ENCODE results near the gene NME5.

NME5 gene

DNA sequence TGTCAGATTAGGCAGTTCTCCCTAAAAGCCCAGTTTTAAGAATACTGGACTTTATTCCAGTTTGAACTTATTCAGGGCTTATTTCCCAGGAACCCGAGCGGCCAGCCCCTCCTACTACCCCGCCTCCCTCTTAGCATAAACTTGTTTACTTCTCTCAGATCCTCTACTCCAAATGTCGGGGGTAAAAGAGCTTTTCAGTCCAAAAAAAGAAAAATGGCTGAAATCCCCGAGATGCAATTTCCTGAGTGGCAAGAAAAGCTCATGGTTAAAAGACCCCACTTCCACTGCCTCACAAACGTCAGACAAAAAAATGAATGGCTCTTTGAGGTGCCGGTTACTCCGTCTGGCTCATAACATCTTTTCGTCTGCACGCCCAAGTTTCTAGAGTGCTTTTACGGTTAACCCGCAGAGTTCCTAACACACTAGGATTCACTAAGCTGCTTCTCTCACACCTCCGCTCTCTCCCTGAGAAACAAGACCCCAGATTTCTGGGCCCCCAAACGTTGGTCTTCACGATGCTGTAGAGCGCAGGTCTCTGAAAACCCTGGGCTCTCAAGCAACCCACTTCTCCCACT, 38.8 kb upstream of the NME5 start:
- H2AFZ ChIP-seq: peak overlapping the region; percentile 93
- peaks cover 11% of the 10 kb centered on the region for H3K79me2 ChIP-seq
- H3K4me3 ChIP-seq (ENCODE audit: low read depth, low read length): peak overlapping the region; percentile 80
- peak overlapping the region; percentile 89 for H3K4me2 ChIP-seq (ENCODE audit: low read length)
- H3K4me1 ChIP-seq: no peaks in the 10 kb centered on the region
- no peaks in the 10 kb centered on the region for H3K9me3 ChIP-seq (ENCODE audit: control insufficient read depth, low read length)
- peak overlapping the region; percentile 92 for H3K27ac ChIP-seq
- no peak for TF ChIP-seq CTCF (IDR thresholded peaks at IDR 0.05)
- H3K9ac ChIP-seq: peak overlapping the region; percentile 4
- no peaks in the 10 kb centered on the region for H3K36me3 ChIP-seq (ENCODE audit: control insufficient read depth, insufficient read depth, low read length)
- no peaks in the 10 kb centered on the region for H3K27me3 ChIP-seq (ENCODE audit: control insufficient read depth, insufficient read depth, low read length)

GRCh38 chr5:138170299-138170698, 31.1 kb upstream of the NME5 start:
- Histone ChIP-seq H3K9ac (no peak overlapping the region), H3K79me2 (no peaks in the 10 kb centered on the region), H3K4me2 (ENCODE audit: low read length) (no peak overlapping the region), H3K36me3 (ENCODE audit: control insufficient read depth, insufficient read depth, low read length) (no peaks in the 10 kb centered on the region), H3K27ac (no peak overlapping the region), H3K27me3 (ENCODE audit: control insufficient read depth, insufficient read depth, low read length) (no peaks in the 10 kb centered on the region), H3K9me3 (ENCODE audit: control insufficient read depth, low read length) (no peaks in the 10 kb centered on the region), H3K4me3 (ENCODE audit: low read depth, low read length) (no peak overlapping the region), H2AFZ (no peak overlapping the region), H3K4me1 (no peaks in the 10 kb centered on the region)
- TF ChIP-seq CTCF (IDR thresholded peaks at IDR 0.05): no peak

DNA sequence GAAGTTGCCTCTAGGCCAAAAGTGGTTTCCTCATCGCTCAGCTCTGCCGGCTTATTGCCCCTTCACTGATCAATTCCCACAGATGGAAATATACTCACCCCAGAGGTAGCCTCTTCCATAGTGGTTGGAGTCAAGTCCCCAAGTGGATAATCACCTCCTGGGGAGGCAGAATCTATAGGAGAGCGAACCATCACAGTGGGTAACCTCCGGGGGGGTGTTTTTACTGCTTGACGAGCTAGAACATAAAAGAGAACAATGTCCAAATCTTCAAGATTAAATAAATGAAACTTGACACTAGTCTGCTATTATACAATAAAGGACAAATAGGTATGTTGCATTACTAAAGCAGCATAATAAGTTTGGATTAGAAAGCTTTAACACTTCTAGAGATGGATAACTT, 29.9 kb upstream of the NME5 start:
- Histone ChIP-seq H3K27ac (no peak overlapping the region), H3K4me1 (no peaks in the 10 kb centered on the region), H3K4me3 (ENCODE audit: low read depth, low read length) (no peak overlapping the region), H3K79me2 (no peaks in the 10 kb centered on the region), H3K9me3 (ENCODE audit: control insufficient read depth, low read length) (no peaks in the 10 kb centered on the region), H3K4me2 (ENCODE audit: low read length) (no peak overlapping the region), H3K36me3 (ENCODE audit: control insufficient read depth, insufficient read depth, low read length) (no peaks in the 10 kb centered on the region), H2AFZ (no peak overlapping the region), H3K27me3 (ENCODE audit: control insufficient read depth, insufficient read depth, low read length) (no peaks in the 10 kb centered on the region), H3K9ac (no peak overlapping the region)
- TF ChIP-seq CTCF (IDR thresholded peaks at IDR 0.05): no peak

GRCh38 chr5:138163721-138164120, 24.5 kb upstream of the NME5 start:
- Histone ChIP-seq H3K4me2 (ENCODE audit: low read length) (no peak overlapping the region), H3K79me2 (no peaks in the 10 kb centered on the region), H3K4me3 (ENCODE audit: low read depth, low read length) (no peak overlapping the region), H3K9me3 (ENCODE audit: control insufficient read depth, low read length) (no peaks in the 10 kb centered on the region), H2AFZ (no peak overlapping the region), H3K36me3 (ENCODE audit: control insufficient read depth, insufficient read depth, low read length) (no peaks in the 10 kb centered on the region), H3K4me1 (no peaks in the 10 kb centered on the region), H3K27ac (no peak overlapping the region), H3K9ac (no peak overlapping the region), H3K27me3 (ENCODE audit: control insufficient read depth, insufficient read depth, low read length) (no peaks in the 10 kb centered on the region)
- no peak for TF ChIP-seq CTCF (IDR thresholded peaks at IDR 0.05)

DNA sequence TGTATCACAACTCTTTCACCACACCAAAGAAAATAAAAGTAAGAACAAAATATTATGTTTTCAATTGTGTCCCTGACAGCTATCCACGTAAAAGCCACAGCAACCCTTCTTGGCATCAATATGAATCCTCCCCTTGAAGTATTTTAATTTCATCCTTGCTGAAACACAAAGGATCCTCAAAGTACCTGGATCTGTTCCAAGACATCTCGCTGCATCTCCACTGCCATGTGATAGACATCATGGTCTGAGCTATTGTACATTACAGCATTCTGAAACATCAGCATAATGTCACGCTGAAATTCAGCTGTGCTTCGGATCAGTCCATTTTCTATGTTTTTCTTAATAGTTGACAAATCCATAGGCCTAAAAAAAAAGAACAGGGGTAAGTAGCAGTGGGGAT, 21.5 kb upstream of the NME5 start:
- H3K36me3 ChIP-seq (ENCODE audit: control insufficient read depth, insufficient read depth, low read length): no peaks in the 10 kb centered on the region
- no peaks in the 10 kb centered on the region for H3K4me1 ChIP-seq
- H2AFZ ChIP-seq: no peak overlapping the region
- H3K27me3 ChIP-seq (ENCODE audit: control insufficient read depth, insufficient read depth, low read length): no peaks in the 10 kb centered on the region
- no peak for TF ChIP-seq CTCF (IDR thresholded peaks at IDR 0.05)
- H3K9me3 ChIP-seq (ENCODE audit: control insufficient read depth, low read length): no peaks in the 10 kb centered on the region
- no peak overlapping the region for H3K4me2 ChIP-seq (ENCODE audit: low read length)
- no peak overlapping the region for H3K27ac ChIP-seq
- H3K4me3 ChIP-seq (ENCODE audit: low read depth, low read length): no peak overlapping the region
- H3K79me2 ChIP-seq: no peaks in the 10 kb centered on the region
- no peak overlapping the region for H3K9ac ChIP-seq
